Stimulated activated CD8-positive, alpha-beta memory T cell treated with anti-CD3 and anti-CD28 coated beads, Interleukin-15, amount 100 ng/mL, for 1 hour (primary cell): Measurements from ENCODE around the gene MSI2.

Source experiments
- DNase-seq: peaks from one replicate; pipeline ENCODE4 v3.0.0-alpha.2; 2020; ENCODE audit warnings: low read depth

Gene MSI2

GRCh38 chr17:57396511-57396921 lies 140.2 kb downstream of the MSI2 start:
- no peak for DNase-seq

DNA sequence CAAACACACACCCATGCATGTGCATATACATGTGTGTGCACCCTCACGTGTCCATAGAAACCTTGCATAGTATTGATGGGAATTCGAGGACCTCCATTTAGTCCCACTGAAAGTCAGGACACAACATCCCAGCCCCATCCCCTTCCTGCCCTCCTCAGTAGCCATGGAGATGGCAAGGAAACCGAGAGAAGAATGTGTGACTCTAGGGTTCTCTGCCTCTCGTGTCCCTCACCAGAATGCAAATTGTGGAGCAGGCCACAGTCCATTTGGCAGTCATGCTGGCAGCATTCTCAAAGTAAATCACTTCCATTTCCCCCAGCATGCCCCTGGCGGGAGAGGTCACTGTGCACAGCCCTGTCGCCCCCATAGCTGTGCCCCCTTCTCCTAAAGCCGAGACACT lies 141.1 kb downstream of the MSI2 start:
- no peak for DNase-seq

DNA sequence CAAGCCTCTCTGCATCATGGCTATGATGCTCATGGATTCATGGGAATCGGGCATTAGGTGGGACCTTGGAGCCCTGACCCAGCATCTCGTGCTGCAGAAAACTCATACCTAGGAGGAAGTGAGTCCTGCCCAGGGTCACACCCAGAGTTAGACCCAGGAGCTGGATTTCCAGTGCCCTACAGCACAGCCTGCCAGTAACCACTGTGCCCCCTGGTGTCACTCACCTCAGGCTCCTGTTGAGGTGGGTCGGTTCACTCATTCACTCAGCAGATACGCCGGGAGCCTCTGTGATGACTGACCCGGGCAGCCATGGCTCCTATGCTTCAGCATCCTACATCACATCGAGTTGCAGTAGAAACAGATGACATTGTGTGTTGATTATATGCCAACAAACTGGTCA lies 143.4 kb downstream of the MSI2 start:
- no peak for DNase-seq

DNA sequence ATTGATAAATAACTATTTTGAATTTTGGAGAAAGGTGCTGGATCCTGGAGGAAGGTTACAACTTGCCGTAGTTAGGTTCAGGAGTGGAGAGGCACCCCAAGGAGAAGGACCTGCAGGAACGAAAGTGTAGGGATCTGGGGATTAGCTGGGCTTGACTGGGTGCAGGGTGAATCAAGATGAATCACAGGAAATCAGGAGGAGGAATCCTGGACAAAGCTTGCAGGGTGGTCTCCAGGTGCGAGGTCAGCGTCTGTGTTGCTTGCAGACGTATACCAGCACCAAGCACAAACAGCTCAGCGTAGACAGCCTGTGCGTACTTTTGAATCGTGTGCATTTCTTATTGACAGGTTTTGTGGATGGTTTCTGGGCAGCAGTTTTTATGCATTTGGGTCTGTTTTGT lies 144.3 kb downstream of the MSI2 start:
- DNase-seq: no peak

- DNase-seq: no peak
Measured at GRCh38 chr17:57401556-57402488, 145.5 kb downstream of the MSI2 start.

- no peak for DNase-seq
Measured at GRCh38 chr17:57402681-57403180, 146.4 kb downstream of the MSI2 start.

DNA sequence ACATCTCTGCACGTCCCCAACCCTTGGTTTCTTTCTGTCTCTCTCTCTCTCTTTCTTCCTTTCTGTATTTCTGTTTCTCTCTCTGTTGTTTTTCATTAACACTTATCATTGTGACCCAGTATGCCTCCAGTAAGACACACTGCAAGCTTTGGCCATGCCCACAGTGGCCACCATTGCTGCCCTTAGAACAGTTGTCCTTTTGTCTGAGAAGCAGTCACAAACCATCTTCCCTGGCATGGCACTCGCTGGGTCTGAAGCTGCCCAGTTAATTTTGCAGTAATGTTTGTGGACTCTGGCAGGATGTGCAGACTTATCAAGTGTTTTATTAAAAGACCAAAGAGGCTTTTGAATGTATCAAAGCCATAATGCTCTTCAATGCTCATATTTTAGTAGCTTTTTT lies 146.9 kb downstream of the MSI2 start:
- DNase-seq: no peak

DNA sequence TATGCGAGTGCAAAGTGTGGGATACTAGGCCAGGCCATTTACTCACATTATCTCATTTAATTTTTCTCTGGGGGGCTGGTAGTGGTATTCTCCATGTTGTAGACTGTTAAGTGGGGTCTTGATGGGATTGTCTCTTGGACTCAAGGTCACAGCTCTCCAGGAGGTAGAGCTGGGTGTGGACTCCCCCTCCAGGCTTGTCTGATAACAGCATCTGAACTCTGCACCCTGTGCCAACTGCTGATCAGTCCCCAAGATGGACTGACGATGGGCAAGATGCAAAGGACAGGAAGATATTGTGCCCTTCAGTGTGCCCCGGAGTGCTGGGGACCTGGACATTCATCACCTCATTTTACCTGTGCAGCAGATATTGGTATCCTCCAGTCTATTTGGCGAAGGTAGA lies 147.8 kb downstream of the MSI2 start:
- DNase-seq: no peak

DNA sequence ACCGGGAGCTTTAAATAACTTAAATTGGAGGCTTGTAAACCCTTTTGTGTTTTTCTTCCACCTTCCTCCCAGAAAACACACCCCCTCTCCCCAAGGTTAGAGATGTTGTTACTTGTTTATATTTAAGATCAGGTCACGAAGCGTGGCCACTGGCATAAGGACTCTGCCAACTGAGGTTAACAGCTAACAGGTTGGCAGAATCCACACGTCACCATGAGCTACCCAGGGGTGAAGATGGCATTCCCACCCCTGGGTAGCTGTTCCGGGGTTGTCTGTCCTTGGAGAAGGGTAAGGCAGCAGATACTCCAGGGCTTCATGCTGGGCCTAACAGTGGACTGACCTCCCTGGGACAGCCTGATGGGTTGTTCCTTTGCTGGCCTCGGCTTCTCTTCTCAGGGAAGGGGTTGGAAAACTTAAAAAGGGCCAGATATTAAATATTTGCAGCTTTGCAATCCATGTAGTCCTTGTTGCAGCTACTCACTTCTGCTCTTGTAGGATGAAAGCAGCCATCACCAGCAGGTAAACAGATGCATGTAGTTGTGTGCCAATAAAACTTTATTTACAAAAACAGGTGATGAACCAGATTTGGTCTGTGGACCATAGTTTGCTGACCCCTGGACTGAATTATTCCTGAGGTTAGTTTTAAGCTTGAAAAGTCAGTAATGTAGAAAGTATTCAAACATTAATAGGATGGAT lies 148.6 kb downstream of the MSI2 start:
- no peak for DNase-seq

- DNase-seq: no peak
Measured at GRCh38 chr17:57405491-57406072, 149.3 kb downstream of the MSI2 start.

DNA sequence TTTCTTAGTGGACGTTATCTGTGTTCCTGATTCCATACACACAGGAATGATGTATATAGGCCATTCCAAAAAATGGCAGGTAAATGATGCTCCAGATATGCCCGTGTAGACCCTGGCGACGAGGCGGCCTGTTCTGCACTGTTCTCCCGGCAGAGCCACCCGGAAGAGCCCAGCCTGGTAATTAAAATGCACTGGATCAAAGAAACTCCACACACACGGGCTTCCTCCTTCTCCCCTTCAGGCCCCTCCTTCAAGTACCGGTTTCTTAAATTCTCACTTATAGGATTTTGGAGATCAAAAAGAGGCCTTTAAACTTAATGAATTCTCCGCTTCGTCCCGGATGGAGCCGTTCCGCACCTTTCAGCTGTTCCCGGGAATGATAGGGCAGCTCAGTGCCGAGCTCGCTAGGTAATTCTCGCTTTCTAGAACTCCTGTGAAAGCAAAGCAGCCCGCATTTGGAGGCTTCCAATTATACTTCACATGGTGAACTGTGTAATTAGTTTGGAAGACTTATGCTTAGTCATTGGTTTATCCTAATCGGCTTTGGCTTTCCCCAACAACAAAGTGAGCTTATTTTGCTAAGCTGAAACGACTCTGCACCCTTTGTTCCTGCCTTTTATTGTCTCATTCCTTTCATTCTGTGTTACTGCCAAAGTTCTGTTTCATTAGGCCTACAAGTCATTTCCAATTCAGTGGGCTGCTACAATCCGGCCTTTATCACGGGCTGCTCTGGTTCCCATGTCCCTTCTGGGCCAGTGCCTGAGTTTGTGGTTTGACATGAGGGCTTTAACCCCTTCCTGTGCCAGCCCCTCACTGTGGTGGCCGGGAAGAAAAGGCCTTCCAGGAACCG lies 150.0 kb downstream of the MSI2 start:
- no peak for DNase-seq

GRCh38 chr17:57406981-57407286 lies 150.6 kb downstream of the MSI2 start:
- no peak for DNase-seq

DNA sequence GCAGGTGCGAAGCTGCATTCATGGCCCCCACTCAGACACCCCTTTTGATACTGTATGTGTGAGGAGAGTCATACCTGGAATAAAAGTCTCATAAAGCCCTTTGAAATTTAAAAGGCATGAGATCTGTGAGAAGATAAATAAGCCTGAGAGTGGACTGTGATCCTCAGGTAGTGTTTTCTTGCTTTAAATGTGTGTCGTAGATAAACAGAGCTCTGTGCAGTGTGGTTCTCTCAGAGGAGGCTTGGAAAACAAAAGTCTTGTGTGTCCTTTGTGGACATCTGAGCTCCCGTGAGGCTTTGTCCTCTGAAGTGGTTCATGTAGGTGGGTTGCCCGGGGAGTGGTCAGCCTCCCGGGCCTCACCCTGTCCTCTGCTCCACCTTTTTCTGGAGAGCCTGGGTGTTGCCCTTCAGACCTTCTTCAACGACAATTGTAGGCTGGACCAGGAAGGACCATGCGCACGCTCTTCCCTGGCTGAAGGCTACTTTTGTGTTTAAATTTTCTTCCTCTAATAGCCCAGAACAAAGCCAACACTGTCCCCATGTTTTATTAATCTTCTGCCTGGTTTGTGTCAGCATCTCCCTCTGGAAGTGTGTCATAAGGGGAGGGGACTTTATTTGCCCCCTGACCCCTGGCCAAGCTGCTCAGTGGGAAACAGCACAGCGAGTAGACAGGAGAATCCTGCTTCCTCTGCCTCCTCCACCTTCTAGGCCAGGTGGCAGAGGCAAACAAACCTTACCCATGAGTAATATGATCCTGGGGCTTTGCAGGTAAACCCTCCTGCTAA lies 151.2 kb downstream of the MSI2 start:
- no peak for DNase-seq

DNA sequence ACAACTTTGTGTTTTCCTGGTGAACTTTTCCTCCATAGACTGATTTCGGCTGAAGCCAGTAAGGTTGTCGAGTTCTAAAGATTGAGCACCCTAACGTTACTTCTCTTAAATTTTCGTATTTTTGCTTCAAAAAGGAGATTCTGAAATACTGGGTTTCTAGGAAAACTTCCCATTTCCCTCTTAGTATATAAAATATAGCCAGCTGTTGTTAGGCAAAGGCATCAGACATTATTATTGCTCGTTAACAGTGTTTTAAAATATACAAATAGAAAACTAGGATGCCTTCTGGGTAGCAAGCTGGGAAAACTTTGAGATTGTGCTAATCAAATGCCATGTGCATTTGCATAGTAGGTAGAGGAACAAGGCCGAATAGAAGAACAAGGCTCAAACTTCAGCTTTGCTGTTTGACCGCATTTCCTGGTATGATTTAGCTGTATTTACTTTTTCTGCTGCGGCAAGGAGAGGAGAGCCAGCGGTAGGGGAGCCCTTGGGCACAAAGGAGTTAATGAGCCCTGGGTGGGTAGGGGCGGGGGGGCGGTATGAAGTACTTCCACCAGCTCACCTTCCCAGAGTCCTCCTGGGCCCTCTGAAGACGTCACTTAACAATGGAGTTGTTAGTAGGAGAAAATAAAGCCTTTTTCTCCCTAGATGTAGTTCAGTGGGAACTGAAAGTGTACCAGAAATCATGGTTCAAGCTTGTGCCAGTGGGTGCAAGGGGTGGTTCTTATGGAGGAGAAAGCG lies 151.9 kb downstream of the MSI2 start:
- DNase-seq: no peak

- no peak for DNase-seq
Measured at GRCh38 chr17:57410169-57410568, 153.8 kb downstream of the MSI2 start.

DNA sequence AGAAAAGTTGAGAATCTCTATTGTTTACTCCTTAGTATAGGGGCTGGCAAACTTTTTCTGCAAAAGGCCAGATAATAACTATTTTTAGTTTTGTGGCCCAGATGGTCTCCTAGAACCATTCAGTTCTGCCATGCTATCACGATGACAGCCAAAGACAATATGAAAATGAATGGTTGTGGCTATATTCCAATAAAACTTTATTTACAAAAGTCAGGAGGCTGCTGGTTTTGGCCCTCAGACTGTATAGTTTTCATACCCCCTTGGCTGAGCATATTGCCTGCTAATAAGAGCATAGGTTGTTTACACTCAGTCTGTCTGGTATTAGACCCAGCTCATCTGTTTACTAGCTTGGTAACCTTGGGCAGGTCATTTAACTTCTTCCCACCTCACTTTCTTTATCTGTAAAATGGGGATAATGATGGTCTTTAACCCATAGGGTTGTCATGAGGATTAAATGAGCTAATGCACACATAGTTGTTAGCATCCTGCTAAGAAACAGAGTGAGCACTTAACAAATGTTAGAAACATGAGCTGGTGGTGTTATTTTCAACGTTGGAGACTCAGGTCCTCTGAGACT lies 156.3 kb downstream of the MSI2 start:
- no peak for DNase-seq

- no peak for DNase-seq
Measured at GRCh38 chr17:57413848-57414651, 157.7 kb downstream of the MSI2 start.

GRCh38 chr17:57415751-57416207 lies 159.5 kb downstream of the MSI2 start:
- no peak for DNase-seq

GRCh38 chr17:57416369-57416768 lies 160.0 kb downstream of the MSI2 start:
- DNase-seq: no peak
